HepG2 (cell line): ENCODE results near the gene FAM181A. TPM values are rescaled to one million over a fixed set of nuclear protein-coding genes. Genes with fewer than 3 reads are reported as not detected.

Source experiments
- BHLHE40 ChIP-seq: IDR thresholded peaks from 2 replicates; pipeline ENCODE4 v1.6.1; 2011; ENCODE audit warnings: low read length, improper control_type of control experiment
- FOXA3 ChIP-seq: IDR thresholded peaks from 2 replicates; pipeline ENCODE4 v1.6.1; 2016; ENCODE audit warnings: missing genetic modification reagents, missing compliant biosample characterization
- FOXK1 ChIP-seq: sonication (generic); formaldehyde crosslinking; IDR thresholded peaks from 2 replicates; pipeline ENCODE4 v1.4.0; 2020; ENCODE audit warnings: low read depth, missing genetic modification reagents, borderline replicate concordance
- KDM2A ChIP-seq: sonication (generic); formaldehyde crosslinking; IDR thresholded peaks from 2 replicates; pipeline ENCODE4 v1.4.0; 2020; ENCODE audit warnings: low read depth, missing genetic modification reagents, borderline replicate concordance
- NBN ChIP-seq: fragments of 450-650 bp; conservative IDR thresholded peaks from 2 replicates; pipeline ENCODE4 v1.6.1; 2017
- RAD21 ChIP-seq: fragments of 450-650 bp; formaldehyde crosslinking; IDR thresholded peaks from 2 replicates; pipeline ENCODE4 v1.5.0; 2020; ENCODE audit warnings: mild to moderate bottlenecking
- RNF2 ChIP-seq: fragments of 450-650 bp; conservative IDR thresholded peaks from 2 replicates; pipeline ENCODE4 v1.6.1; 2016; ENCODE audit warnings: low read depth
- SP1 ChIP-seq, 2 experiments: fragments of 450-650 bp in 1 of 2; sonication (generic) in 1 of 2; formaldehyde crosslinking in 1 of 2; IDR thresholded peaks; 2 replicates each; pipeline versions ENCODE4 v1.4.0 to v1.6.1; 2016 to 2020; ENCODE audit warnings: missing genetic modification reagents in 1 of 2
- SP4 ChIP-seq: sonication (generic); formaldehyde crosslinking; IDR thresholded peaks from 2 replicates; pipeline ENCODE4 v1.8.1; 2023; ENCODE audit warnings: mild to moderate bottlenecking, missing genetic modification reagents
- STAG1 ChIP-seq: sonication (generic); formaldehyde crosslinking; IDR thresholded peaks from 2 replicates; pipeline ENCODE4 v1.4.0; 2020; ENCODE audit warnings: missing genetic modification reagents
- XRCC5 ChIP-seq: fragments of 200-400 bp; formaldehyde crosslinking; optimal IDR thresholded peaks from 2 replicates; pipeline ENCODE3; 2017; ENCODE audit warnings: mild to moderate bottlenecking, low read length
- ZEB1 ChIP-seq: IDR thresholded peaks from 2 replicates; pipeline ENCODE4 v1.6.1; 2012; ENCODE audit warnings: mild to moderate bottlenecking, low read depth, inconsistent platforms; ENCODE audit not compliant: insufficient replicate concordance
- ZFY ChIP-seq: sonication (generic); formaldehyde crosslinking; IDR thresholded peaks from 2 replicates; pipeline ENCODE4 v1.4.0; 2020; ENCODE audit warnings: missing genetic modification reagents
- ZNF234 ChIP-seq: sonication (generic); formaldehyde crosslinking; conservative IDR thresholded peaks from 2 replicates; pipeline ENCODE4 v1.5.1; 2020; ENCODE audit warnings: mild to moderate bottlenecking, missing genetic modification reagents
- ZNF674 ChIP-seq: sonication (generic); formaldehyde crosslinking; IDR thresholded peaks from 2 replicates; pipeline ENCODE4 v1.5.0; 2020; ENCODE audit warnings: low read depth, mild to moderate bottlenecking, missing genetic modification reagents
- ZNF841 ChIP-seq: sonication (generic); formaldehyde crosslinking; IDR thresholded peaks from 2 replicates; pipeline ENCODE4 v1.8.1; 2023; ENCODE audit warnings: missing genetic modification reagents, borderline replicate concordance
- polyA plus RNA-seq, 8 experiments: library from polyadenylated mRNA; depleted of rRNA in 3 of 8; stranded (reverse) in 7 of 8; unstranded in 1 of 8; fragments of >200 nt; fragmentation: Illumina TruSeq in 4 of 8; extraction: Trizol in 4 of 8; gene quantifications; 2 replicates each; pipeline versions ENCODE4 v1.2.1 to v1.2.3, GENCODE V29; 2011 to 2016; ENCODE audit warnings: low read depth in 4 of 8, missing spikeins in 1 of 8, mixed read lengths in 1 of 8; ENCODE audit not compliant: insufficient read depth in 1 of 8
- total RNA-seq, 5 experiments: library from RNA; depleted of rRNA; stranded (reverse); fragments of >200 nt; fragmentation: Illumina TruSeq; extraction: Trizol; gene quantifications; 2 replicates each; pipeline ENCODE4 v1.2.3, GENCODE V29; 2016; ENCODE audit warnings: low read depth in 1 of 5
- TF ChIP-seq, protein P1 (sequence below): sonication (generic); formaldehyde crosslinking; IDR thresholded peaks from 2 replicates; pipeline ENCODE4 v1.5.0; 2020; ENCODE audit warnings: mild to moderate bottlenecking, missing genetic modification reagents, moderate library complexity
- TF ChIP-seq, protein P2 (sequence below): sonication (generic); formaldehyde crosslinking; IDR thresholded peaks from 2 replicates; pipeline ENCODE4 v1.9.0; 2021; ENCODE audit warnings: missing genetic modification reagents, mild to moderate bottlenecking, borderline replicate concordance
- TF ChIP-seq, protein P3 (sequence below): sonication (generic); formaldehyde crosslinking; IDR thresholded peaks from 2 replicates; pipeline ENCODE4 v1.5.1; 2020; ENCODE audit warnings: mild to moderate bottlenecking, missing genetic modification reagents, moderate library complexity
- TF ChIP-seq, protein P4 (sequence below): sonication (generic); formaldehyde crosslinking; IDR thresholded peaks from 2 replicates; pipeline ENCODE4 v1.5.0; 2020; ENCODE audit warnings: mild to moderate bottlenecking, missing genetic modification reagents

FAM181A gene
- total and polyA plus RNA-seq, 2 of the 13 experiments (the other 11 are each of a cell fraction or from before 2014, with no cell fraction given), result 1.1 to 1.5 TPM

DNA sequence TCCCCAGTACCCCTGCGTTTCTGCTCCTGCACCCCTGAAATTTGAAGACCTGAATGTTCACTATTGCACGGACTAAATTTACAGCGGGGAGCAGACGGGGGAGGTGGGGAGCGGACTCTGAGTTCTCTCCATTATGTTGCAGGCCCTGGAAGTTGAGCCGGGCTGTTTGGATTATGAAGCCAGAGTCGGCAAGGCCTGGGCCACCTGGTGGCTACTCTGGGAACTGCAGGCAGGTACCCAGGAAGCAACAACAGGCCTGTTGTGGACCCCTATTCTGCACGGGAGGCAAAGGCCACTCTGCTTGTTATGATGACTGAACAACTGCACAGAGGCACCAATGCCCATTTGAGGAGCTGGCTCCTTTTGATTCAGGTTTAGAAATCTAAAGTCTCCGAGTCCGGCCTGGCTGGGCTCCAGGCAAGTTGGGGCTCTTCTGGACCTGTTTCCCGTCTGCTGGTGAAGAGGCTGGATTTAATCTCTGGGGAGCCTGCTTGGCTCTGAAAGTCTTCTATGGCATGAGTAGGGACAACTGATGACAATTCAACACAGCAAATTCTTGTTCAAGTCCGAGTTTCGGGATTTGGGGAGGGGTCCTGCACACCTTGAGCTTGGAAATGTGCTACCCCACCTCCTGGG lies 34.1 kb upstream of the FAM181A start (continued):
- TF ChIP-seq KDM2A (CRISPR knock-in tag) (peak; percentile 48; the same call in 1 of the 2 replicates), SP4 (CRISPR knock-in tag) (0 out of 2 replicates have a peak, but pooled peaks have one; percentile 37), FOXK1 (CRISPR knock-in tag) (peak; percentile 18; the same call in 1 of the 2 replicates), ZNF674 (CRISPR knock-in tag) (no peak), FOXA3 (CRISPR knock-in tag) (no peak), ZFY (CRISPR knock-in tag) (peak; percentile 29; the same call in 1 of the 2 replicates), SP1 (IDR thresholded peaks at IDR 0.05) (no peak), SP1 (CRISPR knock-in tag; IDR thresholded peaks at IDR 0.05) (no peak), BHLHE40 (no peak), ZNF841 (CRISPR knock-in tag) (no peak), STAG1 (peak; percentile 77), RNF2 (no peak), ZEB1 (no peak), NBN (no peak), ZNF234 (no peak), RAD21 (peak; percentile 76), XRCC5 (peak; percentile 76)
- TF ChIP-seq, protein P1, sequence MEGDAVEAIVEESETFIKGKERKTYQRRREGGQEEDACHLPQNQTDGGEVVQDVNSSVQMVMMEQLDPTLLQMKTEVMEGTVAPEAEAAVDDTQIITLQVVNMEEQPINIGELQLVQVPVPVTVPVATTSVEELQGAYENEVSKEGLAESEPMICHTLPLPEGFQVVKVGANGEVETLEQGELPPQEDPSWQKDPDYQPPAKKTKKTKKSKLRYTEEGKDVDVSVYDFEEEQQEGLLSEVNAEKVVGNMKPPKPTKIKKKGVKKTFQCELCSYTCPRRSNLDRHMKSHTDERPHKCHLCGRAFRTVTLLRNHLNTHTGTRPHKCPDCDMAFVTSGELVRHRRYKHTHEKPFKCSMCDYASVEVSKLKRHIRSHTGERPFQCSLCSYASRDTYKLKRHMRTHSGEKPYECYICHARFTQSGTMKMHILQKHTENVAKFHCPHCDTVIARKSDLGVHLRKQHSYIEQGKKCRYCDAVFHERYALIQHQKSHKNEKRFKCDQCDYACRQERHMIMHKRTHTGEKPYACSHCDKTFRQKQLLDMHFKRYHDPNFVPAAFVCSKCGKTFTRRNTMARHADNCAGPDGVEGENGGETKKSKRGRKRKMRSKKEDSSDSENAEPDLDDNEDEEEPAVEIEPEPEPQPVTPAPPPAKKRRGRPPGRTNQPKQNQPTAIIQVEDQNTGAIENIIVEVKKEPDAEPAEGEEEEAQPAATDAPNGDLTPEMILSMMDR (CRISPR knock-in tag), result peak; percentile 89
- TF ChIP-seq, protein P2, sequence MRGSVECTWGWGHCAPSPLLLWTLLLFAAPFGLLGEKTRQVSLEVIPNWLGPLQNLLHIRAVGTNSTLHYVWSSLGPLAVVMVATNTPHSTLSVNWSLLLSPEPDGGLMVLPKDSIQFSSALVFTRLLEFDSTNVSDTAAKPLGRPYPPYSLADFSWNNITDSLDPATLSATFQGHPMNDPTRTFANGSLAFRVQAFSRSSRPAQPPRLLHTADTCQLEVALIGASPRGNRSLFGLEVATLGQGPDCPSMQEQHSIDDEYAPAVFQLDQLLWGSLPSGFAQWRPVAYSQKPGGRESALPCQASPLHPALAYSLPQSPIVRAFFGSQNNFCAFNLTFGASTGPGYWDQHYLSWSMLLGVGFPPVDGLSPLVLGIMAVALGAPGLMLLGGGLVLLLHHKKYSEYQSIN (CRISPR knock-in tag), result no peak
- TF ChIP-seq, protein P3, sequence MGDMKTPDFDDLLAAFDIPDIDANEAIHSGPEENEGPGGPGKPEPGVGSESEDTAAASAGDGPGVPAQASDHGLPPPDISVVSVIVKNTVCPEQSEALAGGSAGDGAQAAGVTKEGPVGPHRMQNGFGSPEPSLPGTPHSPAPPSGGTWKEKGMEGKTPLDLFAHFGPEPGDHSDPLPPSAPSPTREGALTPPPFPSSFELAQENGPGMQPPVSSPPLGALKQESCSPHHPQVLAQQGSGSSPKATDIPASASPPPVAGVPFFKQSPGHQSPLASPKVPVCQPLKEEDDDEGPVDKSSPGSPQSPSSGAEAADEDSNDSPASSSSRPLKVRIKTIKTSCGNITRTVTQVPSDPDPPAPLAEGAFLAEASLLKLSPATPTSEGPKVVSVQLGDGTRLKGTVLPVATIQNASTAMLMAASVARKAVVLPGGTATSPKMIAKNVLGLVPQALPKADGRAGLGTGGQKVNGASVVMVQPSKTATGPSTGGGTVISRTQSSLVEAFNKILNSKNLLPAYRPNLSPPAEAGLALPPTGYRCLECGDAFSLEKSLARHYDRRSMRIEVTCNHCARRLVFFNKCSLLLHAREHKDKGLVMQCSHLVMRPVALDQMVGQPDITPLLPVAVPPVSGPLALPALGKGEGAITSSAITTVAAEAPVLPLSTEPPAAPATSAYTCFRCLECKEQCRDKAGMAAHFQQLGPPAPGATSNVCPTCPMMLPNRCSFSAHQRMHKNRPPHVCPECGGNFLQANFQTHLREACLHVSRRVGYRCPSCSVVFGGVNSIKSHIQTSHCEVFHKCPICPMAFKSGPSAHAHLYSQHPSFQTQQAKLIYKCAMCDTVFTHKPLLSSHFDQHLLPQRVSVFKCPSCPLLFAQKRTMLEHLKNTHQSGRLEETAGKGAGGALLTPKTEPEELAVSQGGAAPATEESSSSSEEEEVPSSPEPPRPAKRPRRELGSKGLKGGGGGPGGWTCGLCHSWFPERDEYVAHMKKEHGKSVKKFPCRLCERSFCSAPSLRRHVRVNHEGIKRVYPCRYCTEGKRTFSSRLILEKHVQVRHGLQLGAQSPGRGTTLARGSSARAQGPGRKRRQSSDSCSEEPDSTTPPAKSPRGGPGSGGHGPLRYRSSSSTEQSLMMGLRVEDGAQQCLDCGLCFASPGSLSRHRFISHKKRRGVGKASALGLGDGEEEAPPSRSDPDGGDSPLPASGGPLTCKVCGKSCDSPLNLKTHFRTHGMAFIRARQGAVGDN, result 0 out of 2 replicates have a peak, but pooled peaks have one; percentile 9
- TF ChIP-seq, protein P4, sequence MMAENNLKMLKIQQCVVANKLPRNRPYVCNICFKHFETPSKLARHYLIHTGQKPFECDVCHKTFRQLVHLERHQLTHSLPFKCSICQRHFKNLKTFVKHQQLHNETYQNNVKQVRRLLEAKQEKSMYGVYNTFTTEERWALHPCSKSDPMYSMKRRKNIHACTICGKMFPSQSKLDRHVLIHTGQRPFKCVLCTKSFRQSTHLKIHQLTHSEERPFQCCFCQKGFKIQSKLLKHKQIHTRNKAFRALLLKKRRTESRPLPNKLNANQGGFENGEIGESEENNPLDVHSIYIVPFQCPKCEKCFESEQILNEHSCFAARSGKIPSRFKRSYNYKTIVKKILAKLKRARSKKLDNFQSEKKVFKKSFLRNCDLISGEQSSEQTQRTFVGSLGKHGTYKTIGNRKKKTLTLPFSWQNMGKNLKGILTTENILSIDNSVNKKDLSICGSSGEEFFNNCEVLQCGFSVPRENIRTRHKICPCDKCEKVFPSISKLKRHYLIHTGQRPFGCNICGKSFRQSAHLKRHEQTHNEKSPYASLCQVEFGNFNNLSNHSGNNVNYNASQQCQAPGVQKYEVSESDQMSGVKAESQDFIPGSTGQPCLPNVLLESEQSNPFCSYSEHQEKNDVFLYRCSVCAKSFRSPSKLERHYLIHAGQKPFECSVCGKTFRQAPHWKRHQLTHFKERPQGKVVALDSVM (CRISPR knock-in tag), result 0 out of 2 replicates have a peak, but pooled peaks have one; percentile 11
